ENCODE data around the gene SLC34A1. TPM values are rescaled to one million over a fixed set of nuclear protein-coding genes. Genes with fewer than 3 reads are reported as not detected.

The SLC34A1 gene
- total and polyA plus RNA-seq, 2 of the 13 experiments (the other 11 are each of a cell fraction or from before 2014, with no cell fraction given) = 0.03 to 0.20 TPM

GRCh38 chr5:177425196-177425800 is 41.1 kb downstream of the SLC34A1 start (continued):
- TF ChIP-seq ZNF44 (CRISPR knock-in tag; IDR thresholded peaks at IDR 0.05) = no peak
- TF ChIP-seq TOPORS (CRISPR knock-in tag; IDR thresholded peaks at IDR 0.05) = no peak
- no peak for TF ChIP-seq SKI (IDR thresholded peaks at IDR 0.05; ENCODE audit: partially characterized antibody)
- TF ChIP-seq ZNF776 (CRISPR knock-in tag; IDR thresholded peaks at IDR 0.05) = no peak
- TF ChIP-seq NFIC (IDR thresholded peaks at IDR 0.05; ENCODE audit: low read length) = no peak
- TF ChIP-seq IRX3 (CRISPR knock-in tag; IDR thresholded peaks at IDR 0.05; ENCODE audit: borderline replicate concordance, low read depth) = no peak
- TF ChIP-seq KLF6 (CRISPR knock-in tag; IDR thresholded peaks at IDR 0.05) = no peak
- no peak for TF ChIP-seq RCOR2 (CRISPR knock-in tag; IDR thresholded peaks at IDR 0.05)
- TF ChIP-seq, protein P1, sequence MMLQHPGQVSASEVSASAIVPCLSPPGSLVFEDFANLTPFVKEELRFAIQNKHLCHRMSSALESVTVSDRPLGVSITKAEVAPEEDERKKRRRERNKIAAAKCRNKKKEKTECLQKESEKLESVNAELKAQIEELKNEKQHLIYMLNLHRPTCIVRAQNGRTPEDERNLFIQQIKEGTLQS (CRISPR knock-in tag; IDR thresholded peaks at IDR 0.05) = 0 out of 2 replicates have a peak, but pooled peaks have one; percentile 2
- TF ChIP-seq MAZ (IDR thresholded peaks at IDR 0.05; ENCODE audit: borderline replicate concordance, low read depth, low read length) = no peak
- no peak for TF ChIP-seq MAZ (CRISPR knock-in tag; IDR thresholded peaks at IDR 0.05; ENCODE audit: low read depth)
- no peak for TF ChIP-seq ZBTB20 (CRISPR knock-in tag; IDR thresholded peaks at IDR 0.05; ENCODE audit: borderline replicate concordance, low read depth)
- TF ChIP-seq, protein P2, sequence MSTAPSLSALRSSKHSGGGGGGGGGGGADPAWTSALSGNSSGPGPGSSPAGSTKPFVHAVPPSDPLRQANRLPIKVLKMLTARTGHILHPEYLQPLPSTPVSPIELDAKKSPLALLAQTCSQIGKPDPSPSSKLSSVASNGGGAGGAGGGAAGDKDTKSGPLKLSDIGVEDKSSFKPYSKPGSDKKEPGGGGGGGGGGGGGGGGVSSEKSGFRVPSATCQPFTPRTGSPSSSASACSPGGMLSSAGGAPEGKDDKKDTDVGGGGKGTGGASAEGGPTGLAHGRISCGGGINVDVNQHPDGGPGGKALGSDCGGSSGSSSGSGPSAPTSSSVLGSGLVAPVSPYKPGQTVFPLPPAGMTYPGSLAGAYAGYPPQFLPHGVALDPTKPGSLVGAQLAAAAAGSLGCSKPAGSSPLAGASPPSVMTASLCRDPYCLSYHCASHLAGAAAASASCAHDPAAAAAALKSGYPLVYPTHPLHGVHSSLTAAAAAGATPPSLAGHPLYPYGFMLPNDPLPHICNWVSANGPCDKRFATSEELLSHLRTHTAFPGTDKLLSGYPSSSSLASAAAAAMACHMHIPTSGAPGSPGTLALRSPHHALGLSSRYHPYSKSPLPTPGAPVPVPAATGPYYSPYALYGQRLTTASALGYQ (CRISPR knock-in tag; IDR thresholded peaks at IDR 0.05) = no peak
- TF ChIP-seq ZNF574 (CRISPR knock-in tag; IDR thresholded peaks at IDR 0.05) = no peak
- no peak for TF ChIP-seq ZFP36L1 (CRISPR knock-in tag; IDR thresholded peaks at IDR 0.05)
- TF ChIP-seq ZNF619 (CRISPR knock-in tag; IDR thresholded peaks at IDR 0.05) = 0 out of 2 replicates have a peak, but pooled peaks have one; percentile 32
- no peak for TF ChIP-seq NFIB (CRISPR knock-in tag; IDR thresholded peaks at IDR 0.05; ENCODE audit: borderline replicate concordance)
- TF ChIP-seq, protein P3, sequence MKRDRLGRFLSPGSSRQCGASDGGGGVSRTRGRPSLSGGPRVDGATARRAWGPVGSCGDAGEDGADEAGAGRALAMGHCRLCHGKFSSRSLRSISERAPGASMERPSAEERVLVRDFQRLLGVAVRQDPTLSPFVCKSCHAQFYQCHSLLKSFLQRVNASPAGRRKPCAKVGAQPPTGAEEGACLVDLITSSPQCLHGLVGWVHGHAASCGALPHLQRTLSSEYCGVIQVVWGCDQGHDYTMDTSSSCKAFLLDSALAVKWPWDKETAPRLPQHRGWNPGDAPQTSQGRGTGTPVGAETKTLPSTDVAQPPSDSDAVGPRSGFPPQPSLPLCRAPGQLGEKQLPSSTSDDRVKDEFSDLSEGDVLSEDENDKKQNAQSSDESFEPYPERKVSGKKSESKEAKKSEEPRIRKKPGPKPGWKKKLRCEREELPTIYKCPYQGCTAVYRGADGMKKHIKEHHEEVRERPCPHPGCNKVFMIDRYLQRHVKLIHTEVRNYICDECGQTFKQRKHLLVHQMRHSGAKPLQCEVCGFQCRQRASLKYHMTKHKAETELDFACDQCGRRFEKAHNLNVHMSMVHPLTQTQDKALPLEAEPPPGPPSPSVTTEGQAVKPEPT (CRISPR knock-in tag; IDR thresholded peaks at IDR 0.05; ENCODE audit: low read depth) = 0 out of 2 replicates have a peak, but pooled peaks have one; percentile 3
